HCT116 (cell line): ENCODE data around the gene ISOC1. TPM values are rescaled to one million over a fixed set of nuclear protein-coding genes. Genes with fewer than 3 reads are reported as not detected.

Experiments used
- ATAC-seq: fragments of 200-7000 bp; cut with Tn5 transposase; 2 replicates; pipeline ENCODE4 v1.9.1; 2020; ENCODE audit warnings: mild to moderate bottlenecking, moderate library complexity
- BruUV-seq: library from RNA; stranded (reverse); fragments of 400-500 nt; replicated peaks from 2 replicates; lab custom pipeline; 2021; lab: Mats Ljungman, UMichigan
- CTCF ChIA-PET: fragments of 300-600 bp; sonication (Branson Sonifier 250); formaldehyde crosslinking; loops from one replicate; lab custom pipeline; 2021; ENCODE audit warnings: antibody characterized with exemption; lab: Charles Lee
- POLR2A ChIA-PET: fragments of 300-600, 350-600 bp; sonication (Branson Sonifier 250); formaldehyde crosslinking; loops from one replicate; lab custom pipeline; 2021; ENCODE audit warnings: antibody characterized with exemption; lab: Charles Lee
- RAD21 ChIA-PET, 2 experiments: fragments of 300-600 bp; sonication (Branson Sonifier 250); formaldehyde crosslinking; loops; one replicate each; lab custom pipeline; 2023; ENCODE audit warnings: low total read pairs in 2 of 2; ENCODE audit not compliant: uncharacterized antibody in 2 of 2, unreplicated experiment in 2 of 2, low non-redundant PET in 1 of 2; lab: Charles Lee
- DNase-seq: peaks from one replicate; pipeline ENCODE4 v3.0.0-alpha.2; 2010; ENCODE audit warnings: low read depth, low spot score
- H2AFZ ChIP-seq: fragments of 200-600 bp; shearing (Covaris generic), sonication (generic); 2 replicates; pipeline ENCODE4 v1.6.1; 2017; ENCODE audit warnings: low read depth, mixed run types, mixed read lengths, antibody characterized with exemption, low read length; ENCODE audit not compliant: poor library complexity, severe bottlenecking
- H3K27ac ChIP-seq: 2 replicates; pipeline ENCODE4 v1.5.1; 2012; ENCODE audit warnings: low read depth, low read length
- H3K27me3 ChIP-seq: fragments of 200-600 bp; sonication (generic); 2 replicates; pipeline ENCODE4 v1.6.1; 2016; ENCODE audit warnings: mixed run types, low read length, mixed read lengths; ENCODE audit not compliant: insufficient read depth
- H3K36me3 ChIP-seq, 2 experiments: fragments of 200-500 bp in 1 of 2; fragments of 200-600 bp in 1 of 2; sonication (Bioruptor generic) in 1 of 2; sonication (generic) in 1 of 2; 2 replicates each; pipeline versions ENCODE4 v1.5.1 to v1.6.1; 2014 to 2016; ENCODE audit warnings: low read length in 2 of 2, inconsistent platforms in 1 of 2, mixed read lengths in 1 of 2, mixed run types in 1 of 2; ENCODE audit not compliant: insufficient read depth in 2 of 2, control insufficient read depth in 1 of 2
- H3K4me1 ChIP-seq, 2 experiments: fragments of 200-600 bp in 1 of 2; sonication (generic) in 1 of 2; 2 replicates each; pipeline versions ENCODE4 v1.5.1 to v1.6.1; 2012 to 2017; ENCODE audit warnings: low read length in 2 of 2, inconsistent platforms in 1 of 2, mild to moderate bottlenecking in 1 of 2, mixed read lengths in 1 of 2, mixed run types in 1 of 2, moderate library complexity in 1 of 2; ENCODE audit not compliant: insufficient read depth in 2 of 2, control insufficient read depth in 1 of 2
- H3K4me2 ChIP-seq: fragments of 200-600 bp; sonication (generic); 2 replicates; pipeline ENCODE4 v1.6.1; 2017; ENCODE audit warnings: mixed run types, low read length, mixed read lengths
- H3K4me3 ChIP-seq, 2 experiments: fragments of 200-600 bp in 1 of 2; sonication (generic) in 1 of 2; replicated peaks in 1 of 2; 2 replicates each; pipeline ENCODE4 v1.5.1; 2011 to 2016; ENCODE audit warnings: low read length in 2 of 2, control low read depth in 1 of 2, low read depth in 1 of 2, mild to moderate bottlenecking in 1 of 2, mixed read lengths in 1 of 2, mixed run types in 1 of 2
- H3K79me2 ChIP-seq: fragments of 200-600 bp; sonication (generic); 2 replicates; pipeline ENCODE4 v1.6.1; 2017; ENCODE audit warnings: mild to moderate bottlenecking, mixed run types, low read length, moderate library complexity, mixed read lengths; ENCODE audit not compliant: insufficient read depth
- H3K9ac ChIP-seq: fragments of 200-600 bp; sonication (generic); 2 replicates; pipeline ENCODE4 v1.6.1; 2016; ENCODE audit warnings: low read length, mixed read lengths
- H3K9me2 ChIP-seq: fragments of 200-600 bp; sonication (generic), shearing (Covaris generic); 2 replicates; pipeline ENCODE4 v1.6.1; 2017; ENCODE audit warnings: mixed run types, mild to moderate bottlenecking, moderate library complexity; ENCODE audit not compliant: insufficient read depth
- H3K9me3 ChIP-seq, 2 experiments: fragments of 200-500 bp in 1 of 2; fragments of 200-600 bp in 1 of 2; sonication (Bioruptor generic) in 1 of 2; sonication (generic) in 1 of 2; 2 replicates each; pipeline ENCODE4 v1.6.1; 2014 to 2017; ENCODE audit warnings: low read length in 2 of 2, mixed read lengths in 2 of 2, inconsistent platforms in 1 of 2, low read depth in 1 of 2, mild to moderate bottlenecking in 1 of 2, mixed run types in 1 of 2, moderate library complexity in 1 of 2; ENCODE audit not compliant: control insufficient read depth in 1 of 2, insufficient read depth in 1 of 2
- H4K20me1 ChIP-seq: fragments of 200-600 bp; sonication (generic), shearing (Covaris generic); 2 replicates; pipeline ENCODE4 v1.6.1; 2017; ENCODE audit warnings: mixed run types, mild to moderate bottlenecking, moderate library complexity; ENCODE audit not compliant: insufficient read depth
- CBX3 ChIP-seq: IDR thresholded peaks from 2 replicates; pipeline ENCODE4 v1.6.1; 2012; ENCODE audit warnings: low read depth
- CEBPB ChIP-seq: IDR thresholded peaks from 2 replicates; pipeline ENCODE4 v1.6.1; 2012; ENCODE audit warnings: low read depth
- CTCF ChIP-seq, 3 experiments: fragments of 200-600 bp in 1 of 3; sonication (generic) in 1 of 3; IDR thresholded peaks in 2 of 3; conservative IDR thresholded peaks in 1 of 3; 2 replicates each; pipeline ENCODE4 v1.5.1; 2012 to 2017; ENCODE audit warnings: low read depth in 2 of 3, low read length in 2 of 3, antibody characterized with exemption in 1 of 3, borderline replicate concordance in 1 of 3, control low read depth in 1 of 3, mild to moderate bottlenecking in 1 of 3, mixed read lengths in 1 of 3, mixed run types in 1 of 3, moderate library complexity in 1 of 3; ENCODE audit not compliant: insufficient read depth in 1 of 3
- ELF1 ChIP-seq: IDR thresholded peaks from 2 replicates; pipeline ENCODE4 v1.6.1; 2012; ENCODE audit warnings: low read depth, borderline replicate concordance
- EZH2 ChIP-seq: fragments of 200-600 bp; sonication (generic); IDR thresholded peaks from 2 replicates; pipeline ENCODE4 v1.6.1; 2017; ENCODE audit warnings: antibody characterized with exemption, mixed run types
- EZH2phosphoT487 ChIP-seq: fragments of 200-600 bp; IDR thresholded peaks from 2 replicates; pipeline ENCODE4 v1.6.1; 2018; ENCODE audit warnings: antibody characterized with exemption, borderline replicate concordance
- POLR2AphosphoS5 ChIP-seq: IDR thresholded peaks from 2 replicates; pipeline ENCODE4 v1.6.1; 2011; ENCODE audit warnings: mild to moderate bottlenecking, low read depth, low read length, moderate library complexity
- RAD21 ChIP-seq: IDR thresholded peaks from 2 replicates; pipeline ENCODE4 v1.6.1; 2012; ENCODE audit warnings: low read depth, mild to moderate bottlenecking
- REST ChIP-seq: IDR thresholded peaks from 2 replicates; pipeline ENCODE4 v1.6.1; 2012; ENCODE audit warnings: low read depth
- SIN3A ChIP-seq: IDR thresholded peaks from 2 replicates; pipeline ENCODE4 v1.6.1; 2012; ENCODE audit warnings: low read depth
- SRF ChIP-seq: IDR thresholded peaks from 2 replicates; pipeline ENCODE4 v1.6.1; 2012; ENCODE audit warnings: low read depth
- TCF7L2 ChIP-seq: IDR thresholded peaks from 2 replicates; pipeline ENCODE4 v1.7.0; 2011; ENCODE audit warnings: borderline replicate concordance, inconsistent platforms; ENCODE audit not compliant: insufficient read depth, insufficient read length; ENCODE audit errors: extremely low read depth
- ZBTB33 ChIP-seq: IDR thresholded peaks from 2 replicates; pipeline ENCODE4 v1.6.1; 2011; ENCODE audit warnings: mild to moderate bottlenecking, low read length, moderate library complexity; ENCODE audit not compliant: insufficient replicate concordance; ENCODE audit errors: extremely low read depth
- ZFX ChIP-seq: fragments of 450-650 bp; IDR thresholded peaks from 2 replicates; pipeline ENCODE4 v1.6.1; 2017
- intact Hi-C: fragments of 100-400 bp; cut with micrococcal nuclease; formaldehyde crosslinking; loops from 2 replicates; pipeline ENCODE4 v1.10.0; 2022
- total RNA-seq: library from RNA; stranded (reverse); gene quantifications from one replicate; pipeline ENCODE4 v1.2.1, GENCODE V29; 2021; ENCODE audit not compliant: unreplicated experiment

The ISOC1 gene
- total RNA-seq, 1 experiment from 2014 or later = 42.9 TPM

GRCh38 chr5:129079496-129079895 is 15.1 kb upstream of the ISOC1 start:
- BruUV-seq = no TSS peak
- H3K4me2 ChIP-seq = no peak overlapping the region
- H2AFZ ChIP-seq = no peak overlapping the region
- DNase-seq = no peak
- ATAC-seq = no peak
- no peak overlapping the region for H3K4me3 ChIP-seq
- intact Hi-C loops = no loop called here
- no peaks in the 10 kb centered on the region for H4K20me1 ChIP-seq
- ChIA-PET POLR2A (no interaction called here), CTCF (no interaction called here), RAD21 (no interaction called here)
- H3K9me2 ChIP-seq = no peaks in the 10 kb centered on the region
- H3K36me3 ChIP-seq = no peaks in the 10 kb centered on the region
- no peaks in the 10 kb centered on the region for H3K27me3 ChIP-seq
- H3K9me3 ChIP-seq = no peaks in the 10 kb centered on the region
- H3K4me1 ChIP-seq = no peaks in the 10 kb centered on the region
- H3K27ac ChIP-seq = no peak overlapping the region
- no peak for TF ChIP-seq CEBPB
- no peak overlapping the region for H3K9ac ChIP-seq
- H3K79me2 ChIP-seq = no peaks in the 10 kb centered on the region

GRCh38 chr5:129080766-129081165 is 13.8 kb upstream of the ISOC1 start:
- no peaks in the 10 kb centered on the region for H3K9me2 ChIP-seq
- intact Hi-C loops = no loop called here
- H3K79me2 ChIP-seq = no peaks in the 10 kb centered on the region
- no TSS peak for BruUV-seq
- no peak overlapping the region for H3K4me2 ChIP-seq
- ChIA-PET CTCF (no interaction called here), RAD21 (no interaction called here), POLR2A (no interaction called here)
- no peak overlapping the region for H3K9ac ChIP-seq
- no peak overlapping the region for H3K27ac ChIP-seq
- H3K27me3 ChIP-seq = no peaks in the 10 kb centered on the region
- no peaks in the 10 kb centered on the region for H3K9me3 ChIP-seq
- H3K4me1 ChIP-seq = no peaks in the 10 kb centered on the region
- DNase-seq (no peak), ATAC-seq (no peak)
- no peaks in the 10 kb centered on the region for H3K36me3 ChIP-seq
- no peak overlapping the region for H3K4me3 ChIP-seq
- no peaks in the 10 kb centered on the region for H4K20me1 ChIP-seq
- H2AFZ ChIP-seq = no peak overlapping the region
- TF ChIP-seq CEBPB (no peak), REST (no peak), CBX3 (no peak), SIN3A (no peak), TCF7L2 (no peak), SRF (no peak), EZH2 (no peak), ELF1 (no peak), ZBTB33 (no peak), CTCF (IDR thresholded peaks at IDR 0.05 in 2 of 3, conservative IDR thresholded peaks at IDR 0.05 in 1 of 3; ENCODE audit: borderline replicate concordance in 1 of 3, insufficient read depth in 1 of 3, low read depth in 2 of 3, low read length in 2 of 3) (no peak), RAD21 (no peak), EZH2phosphoT487 (no peak), ZFX (no peak), POLR2AphosphoS5 (no peak)
